ENCODE data around the gene EEF1B2. TPM values are rescaled to one million over a fixed set of nuclear protein-coding genes. Genes with fewer than 3 reads are reported as not detected.

Gene EEF1B2

GRCh38 chr2:206211657-206212255 lies 52.1 kb downstream of the EEF1B2 start:
- no peak overlapping the region for H4K5ac ChIP-seq (ENCODE audit: low read length)
- no peaks in the 10 kb centered on the region for H3K79me1 ChIP-seq (ENCODE audit: low read length)
- H3K4me1 ChIP-seq (ENCODE audit: control insufficient read depth, low read depth, low read length) = peaks cover 5% of the 10 kb centered on the region
- H3K4me2 ChIP-seq (ENCODE audit: low read length) = no peak overlapping the region
- no peak overlapping the region for H2BK5ac ChIP-seq (ENCODE audit: low read length)
- H3K18ac ChIP-seq (ENCODE audit: low read length) = no peak overlapping the region
- no peak overlapping the region for H3K27ac ChIP-seq (ENCODE audit: low read depth, low read length)
- no peaks in the 10 kb centered on the region for H3K36me3 ChIP-seq (ENCODE audit: control insufficient read depth, insufficient read depth, low read length)
- peak; percentile 39 for DNase-seq
- no peaks in the 10 kb centered on the region for H3K79me2 ChIP-seq (ENCODE audit: control insufficient read depth, insufficient read depth, low read length)
- no peaks in the 10 kb centered on the region for H3K27me3 ChIP-seq (ENCODE audit: insufficient read depth, low read length, poor library complexity)
- no CpG with 5 or more reads among the region's 2 CpGs for WGBS (ENCODE audit: extremely low coverage, insufficient coverage, low lambda C conversion rate)
- no peak overlapping the region for H3K56ac ChIP-seq (ENCODE audit: low read length)
- no peak overlapping the region for H3K9ac ChIP-seq (ENCODE audit: low read length)
- no peak overlapping the region for H4K8ac ChIP-seq (ENCODE audit: low read depth, low read length)
- H2AK5ac ChIP-seq (ENCODE audit: low read length) = no peak overlapping the region
- H3K23ac ChIP-seq (ENCODE audit: low read length) = no peak overlapping the region
- H3K4ac ChIP-seq (ENCODE audit: low read depth, low read length) = no peak overlapping the region
- no peak overlapping the region for H3K4me3 ChIP-seq (ENCODE audit: low read length)
- no peak overlapping the region for H2BK120ac ChIP-seq (ENCODE audit: low read depth, low read length)
- H2BK15ac ChIP-seq (replicated peaks; ENCODE audit: low read depth) = no peak overlapping the region

Small RNA genes lying within 50 kb of the gene (small RNA-seq; reads per million reads assigned to genes)
- gene RF00134 (ENCODE audit: insufficient read depth) (not detected), gene RF02271 (ENCODE audit: insufficient read depth) (not detected), gene SNORA41 (ENCODE audit: insufficient read depth) (not detected), gene SNORD51 (ENCODE audit: insufficient read depth) (0.54 reads per million)

All from mesendoderm (in vitro differentiated cells).